Endothelial cell (in vitro differentiated cells): ENCODE measurements around the gene EFS. TPM values are rescaled to one million over a fixed set of nuclear protein-coding genes. Genes with fewer than 3 reads are reported as not detected.

ENCODE experiments used
- DNase-seq: peaks from one replicate; pipeline ENCODE4 v3.0.0; 2021; ENCODE audit warnings: low spot score
- H3K27ac Mint-ChIP-seq: one replicate; pipeline ENCODE4 v1.8.0; 2021; ENCODE audit warnings: mixed read lengths, inconsistent platforms; ENCODE audit not compliant: unreplicated experiment
- H3K27me3 Mint-ChIP-seq: one replicate; pipeline ENCODE4 v1.8.0; 2021; ENCODE audit warnings: mild to moderate bottlenecking, moderate library complexity, mixed read lengths, inconsistent platforms; ENCODE audit not compliant: unreplicated experiment
- H3K36me3 Mint-ChIP-seq: one replicate; pipeline ENCODE4 v1.8.0; 2021; ENCODE audit warnings: mild to moderate bottlenecking, low read depth, mixed read lengths, inconsistent platforms; ENCODE audit not compliant: unreplicated experiment
- H3K4me1 Mint-ChIP-seq: one replicate; pipeline ENCODE4 v1.8.0; 2021; ENCODE audit warnings: mild to moderate bottlenecking, mixed read lengths, inconsistent platforms; ENCODE audit not compliant: unreplicated experiment
- H3K4me3 Mint-ChIP-seq: one replicate; pipeline ENCODE4 v1.8.0; 2021; ENCODE audit warnings: mild to moderate bottlenecking, mixed read lengths, inconsistent platforms; ENCODE audit not compliant: unreplicated experiment
- H3K9me3 Mint-ChIP-seq: one replicate; pipeline ENCODE4 v1.8.0; 2021; ENCODE audit warnings: mixed read lengths, inconsistent platforms; ENCODE audit not compliant: unreplicated experiment
- CTCF ChIP-seq: fragments of 200-600 bp; sonication (generic); IDR thresholded peaks from one replicate; pipeline ENCODE4 v1.5.0; 2021; ENCODE audit warnings: antibody characterized with exemption; ENCODE audit not compliant: unreplicated experiment
- total RNA-seq: library from RNA; stranded (reverse); fragmentation: NEBNext Ultra II Directional; extraction: Animal tissue kit (Norgen Biotek cat#: 25700); gene quantifications from one replicate; pipeline ENCODE4 v1.2.1, GENCODE V29; 2021; ENCODE audit not compliant: unreplicated experiment

EFS gene
- total RNA-seq, 1 donor from 2014 or later = 17.8 TPM

GRCh38 chr14:23399591-23399990 is 34.6 kb upstream of the EFS start:
- TF ChIP-seq CTCF = no peak
- H3K9me3 Mint-ChIP-seq = no peaks in the 10 kb centered on the region
- no peak for DNase-seq
- peaks cover 6% of the 10 kb centered on the region for H3K27me3 Mint-ChIP-seq
- H3K4me3 Mint-ChIP-seq = no peak overlapping the region
- H3K36me3 Mint-ChIP-seq = peaks cover 3% of the 10 kb centered on the region
- no peaks in the 10 kb centered on the region for H3K4me1 Mint-ChIP-seq
- H3K27ac Mint-ChIP-seq = no peak overlapping the region

- Mint-ChIP-seq H3K36me3 (peaks cover 3% of the 10 kb centered on the region), H3K4me1 (no peaks in the 10 kb centered on the region), H3K9me3 (no peaks in the 10 kb centered on the region), H3K27me3 (peaks cover 6% of the 10 kb centered on the region), H3K27ac (no peak overlapping the region), H3K4me3 (no peak overlapping the region)
- no peak for DNase-seq
- TF ChIP-seq CTCF = no peak
Observed at GRCh38 chr14:23399136-23399535, 34.2 kb upstream of the EFS start.

GRCh38 chr14:23398348-23398747 is 33.4 kb upstream of the EFS start:
- Mint-ChIP-seq H3K9me3 (no peaks in the 10 kb centered on the region), H3K27ac (no peak overlapping the region), H3K4me3 (no peak overlapping the region), H3K36me3 (no peaks in the 10 kb centered on the region), H3K27me3 (peaks cover 7% of the 10 kb centered on the region), H3K4me1 (no peaks in the 10 kb centered on the region)
- no peak for DNase-seq
- TF ChIP-seq CTCF = no peak

GRCh38 chr14:23396781-23397407 is 31.9 kb upstream of the EFS start:
- no peak overlapping the region for H3K27ac Mint-ChIP-seq
- peaks cover 7% of the 10 kb centered on the region for H3K27me3 Mint-ChIP-seq
- no peak for TF ChIP-seq CTCF
- no peak for DNase-seq
- no peak overlapping the region for H3K4me3 Mint-ChIP-seq
- no peaks in the 10 kb centered on the region for H3K9me3 Mint-ChIP-seq
- H3K36me3 Mint-ChIP-seq = no peaks in the 10 kb centered on the region
- peaks cover 8% of the 10 kb centered on the region for H3K4me1 Mint-ChIP-seq

GRCh38 chr14:23396126-23396525 is 31.2 kb upstream of the EFS start:
- no peak for TF ChIP-seq CTCF
- H3K27ac Mint-ChIP-seq = no peak overlapping the region
- peaks cover 7% of the 10 kb centered on the region for H3K27me3 Mint-ChIP-seq
- no peaks in the 10 kb centered on the region for H3K36me3 Mint-ChIP-seq
- no peak for DNase-seq
- peaks cover 9% of the 10 kb centered on the region for H3K4me1 Mint-ChIP-seq
- no peak overlapping the region for H3K4me3 Mint-ChIP-seq
- no peaks in the 10 kb centered on the region for H3K9me3 Mint-ChIP-seq
